Stimulated activated CD8-positive, alpha-beta memory T cell treated with anti-CD3 and anti-CD28 coated beads, Interleukin-4, amount 100 ng/mL, for 4 hours (primary cell): ENCODE results near the gene HIF3A.

ENCODE experiments used
- DNase-seq, 2 donors: peaks; one replicate each; pipeline ENCODE4 v3.0.0-alpha.2; 2020; ENCODE audit warnings: low read depth in 2 of 2, low spot score in 1 of 2

HIF3A gene

DNA sequence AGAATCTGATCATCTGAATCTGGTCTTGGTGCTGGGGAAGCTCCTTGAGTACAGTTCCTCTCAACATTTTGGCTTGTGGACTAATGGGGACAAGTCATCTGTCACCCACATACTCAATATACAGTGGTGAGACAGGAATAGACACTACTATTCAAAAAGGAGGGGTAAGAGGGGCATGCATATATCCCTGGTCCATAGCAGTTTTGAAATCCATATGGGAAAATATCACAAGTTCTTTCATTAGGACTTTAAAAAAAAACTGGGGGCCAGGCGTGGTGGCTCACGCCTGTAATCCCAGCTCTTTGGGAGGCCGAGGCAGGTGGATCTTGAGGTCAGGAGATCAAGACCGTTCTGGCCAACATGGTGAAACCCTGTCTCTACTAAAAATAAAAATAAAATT lies 29.8 kb downstream of the HIF3A start:
- no peak for DNase-seq

- DNase-seq = no peak
Observed at GRCh38 chr19:46328079-46328478, 31.2 kb downstream of the HIF3A start.

- DNase-seq = no peak
Observed at GRCh38 chr19:46330319-46330918, 33.6 kb downstream of the HIF3A start.

DNA sequence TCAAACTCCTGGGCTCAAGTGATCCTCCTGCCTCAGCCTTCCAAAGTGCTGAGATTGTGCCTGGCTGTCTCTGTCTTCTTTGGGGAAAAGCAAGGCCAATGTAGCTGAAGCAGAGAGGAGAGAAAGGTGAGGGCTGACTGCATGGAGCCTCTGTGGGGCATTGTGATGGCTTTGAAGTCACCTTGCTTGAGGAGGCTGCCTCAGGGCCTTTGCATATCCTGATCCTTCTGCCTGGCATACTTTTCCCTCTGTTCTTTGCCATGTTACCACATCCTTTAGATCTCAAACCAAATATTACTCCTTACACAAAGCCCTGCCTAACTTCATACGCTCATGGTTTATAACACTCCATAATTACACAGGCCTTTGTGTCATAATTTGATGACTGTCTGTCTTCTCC lies 40.6 kb downstream of the HIF3A start:
- DNase-seq = no peak

- DNase-seq = no peak
Observed at GRCh38 chr19:46339446-46339845, 42.6 kb downstream of the HIF3A start.

GRCh38 chr19:46340051-46340659 lies 43.3 kb downstream of the HIF3A start:
- DNase-seq = no peak

DNA sequence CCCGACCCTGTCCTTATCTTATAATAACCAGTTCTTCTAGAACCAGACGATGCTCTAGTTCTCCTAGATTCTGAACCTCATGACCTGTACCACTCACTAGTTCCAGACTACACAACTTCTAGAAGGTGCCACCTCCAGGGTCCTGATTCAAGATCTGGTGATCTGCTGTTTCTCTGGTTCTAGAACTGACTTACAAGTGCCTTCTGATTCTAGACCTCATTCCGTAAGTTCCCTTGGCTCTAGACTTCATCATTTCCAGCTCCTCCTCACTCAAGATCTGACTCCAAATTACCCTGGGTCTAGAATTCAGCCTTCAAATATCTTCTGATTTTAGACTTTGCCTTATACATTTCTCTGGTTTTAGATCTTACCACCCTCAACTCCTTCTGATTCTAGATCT lies 45.1 kb downstream of the HIF3A start:
- no peak for DNase-seq

- no peak for DNase-seq
Observed at GRCh38 chr19:46344363-46344762, 47.5 kb downstream of the HIF3A start.

- DNase-seq = no peak
Observed at GRCh38 chr19:46345157-46345556, 48.3 kb downstream of the HIF3A start.

DNA sequence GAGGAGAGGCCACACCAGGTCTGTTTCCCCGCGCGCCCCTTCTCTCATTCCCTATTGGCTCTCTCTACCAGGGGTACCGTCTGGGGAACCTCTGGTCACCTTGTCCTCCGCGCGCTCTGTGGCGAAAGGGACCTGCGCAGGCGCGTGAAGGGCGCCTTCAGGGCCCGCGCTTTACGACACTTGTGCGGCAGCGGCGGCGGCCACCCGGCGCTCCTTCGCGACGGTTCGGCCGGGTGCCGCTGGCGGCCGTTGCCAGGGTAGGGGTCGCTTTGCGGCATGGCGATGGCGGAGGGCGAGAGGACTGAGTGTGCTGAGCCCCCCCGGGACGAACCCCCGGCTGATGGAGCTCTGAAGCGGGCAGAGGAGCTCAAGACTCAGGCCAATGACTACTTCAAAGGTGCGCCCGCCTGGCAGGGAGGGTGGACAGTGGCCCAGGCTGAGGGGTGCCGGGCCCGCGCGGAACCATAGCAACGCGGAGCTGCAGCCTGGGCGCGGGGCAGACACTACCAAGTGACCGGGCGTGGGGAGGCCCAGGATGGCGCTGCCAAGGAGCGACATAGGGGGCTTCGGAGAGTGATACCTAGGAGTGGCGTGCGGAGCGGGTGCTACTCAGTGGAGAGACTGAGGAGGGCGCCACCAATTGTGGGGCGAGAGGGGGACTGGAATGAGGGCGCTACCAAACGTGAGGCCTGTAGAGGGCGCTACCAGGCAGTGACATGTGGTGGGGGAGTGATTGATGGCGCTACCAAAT lies 50.2 kb downstream of the HIF3A start, which contains the start of gene PPP5C:
TSS of gene PPP5C (plus strand) at position 267 of the 751 bp plus-strand sequence. CDS start at position 277, 10 bp downstream.
- DNase-seq = peak; percentile 52 to 75

DNA sequence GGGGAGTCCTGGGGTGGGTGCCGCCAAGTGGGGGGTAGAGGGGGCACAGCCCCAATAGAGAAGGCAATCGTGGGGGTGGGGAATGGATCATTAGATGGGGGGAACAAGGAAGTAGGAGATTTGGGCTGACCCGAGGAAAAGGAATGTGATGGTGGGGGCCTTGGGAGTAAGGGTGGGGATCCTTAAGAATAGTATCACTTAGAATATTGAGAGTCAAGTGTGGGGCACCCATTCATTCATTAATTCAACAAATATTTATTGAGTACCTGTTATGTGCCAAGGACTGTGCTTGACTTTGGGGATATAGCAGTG lies 50.7 kb downstream of the HIF3A start:
- no peak for DNase-seq

- no peak for DNase-seq
Observed at GRCh38 chr19:46347985-46348384, 51.1 kb downstream of the HIF3A start.

DNA sequence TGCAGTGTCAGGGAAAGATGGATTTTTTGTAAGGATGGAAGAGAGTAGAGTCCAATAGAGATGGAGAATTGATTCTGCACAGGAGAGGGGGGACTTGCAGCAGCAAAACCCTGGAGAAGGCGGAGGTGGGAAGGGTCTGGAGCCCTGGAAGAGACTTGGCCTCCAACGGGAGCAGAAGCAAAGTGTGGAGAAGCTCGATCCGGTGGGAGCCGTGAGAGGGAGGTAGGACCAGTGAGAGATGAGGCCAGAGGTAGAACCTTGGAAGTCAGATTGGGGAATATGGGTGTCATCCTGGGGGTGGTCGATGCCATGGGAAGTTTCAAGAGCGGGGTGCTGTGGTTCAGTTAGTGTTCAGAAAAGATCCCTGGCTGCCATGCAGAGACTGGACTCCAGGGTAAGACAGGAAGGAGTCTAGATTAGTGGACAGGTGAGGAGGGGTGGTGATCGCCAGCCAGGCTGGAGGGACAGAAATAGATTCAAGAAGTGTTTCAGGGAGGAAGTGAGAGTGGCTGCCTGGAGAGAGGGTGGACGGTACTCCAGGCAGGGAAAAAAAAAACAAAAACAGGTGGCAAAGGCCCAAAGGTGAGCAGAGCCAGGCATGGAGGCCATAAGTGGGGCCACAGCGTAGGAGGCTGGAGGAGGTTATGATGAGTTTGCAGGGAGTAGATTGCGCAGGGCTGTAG lies 52.6 kb downstream of the HIF3A start:
- DNase-seq = no peak

DNA sequence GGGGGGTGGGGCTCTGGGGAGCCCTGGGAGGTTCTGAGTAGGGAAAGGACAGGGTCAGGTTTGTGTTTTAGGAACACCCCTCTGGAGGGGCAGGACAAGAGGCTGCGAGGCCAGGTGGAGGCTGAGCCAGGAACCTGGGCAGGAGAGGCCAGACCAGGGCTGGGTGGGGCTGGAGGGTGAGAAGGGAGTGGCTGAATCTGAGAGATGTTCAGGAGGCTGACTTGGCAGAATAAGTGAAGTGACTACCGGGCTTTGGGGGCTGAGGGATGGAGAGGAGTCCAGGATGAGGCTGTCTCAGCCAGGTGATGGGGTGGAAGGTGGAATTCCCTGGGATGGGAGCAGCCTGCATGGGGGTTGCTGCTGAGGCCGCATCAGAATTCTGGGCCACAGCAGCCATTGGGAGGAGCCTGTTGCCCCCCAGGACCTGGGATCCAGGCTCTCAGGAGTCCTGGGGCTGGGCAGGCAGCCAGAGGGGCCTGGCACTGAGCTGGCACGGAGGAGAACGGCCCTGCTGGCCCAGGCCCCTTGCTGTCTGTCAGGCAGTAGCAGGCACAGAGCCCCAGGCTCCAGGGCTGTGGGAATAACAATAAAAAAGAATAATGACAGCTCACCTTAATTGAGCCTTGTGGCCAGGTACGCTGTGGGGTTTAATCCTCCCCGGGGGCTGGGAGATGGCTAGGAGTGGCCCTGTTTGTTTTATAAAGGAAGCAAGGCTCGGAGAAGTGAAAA lies 53.4 kb downstream of the HIF3A start:
- DNase-seq = no peak

DNA sequence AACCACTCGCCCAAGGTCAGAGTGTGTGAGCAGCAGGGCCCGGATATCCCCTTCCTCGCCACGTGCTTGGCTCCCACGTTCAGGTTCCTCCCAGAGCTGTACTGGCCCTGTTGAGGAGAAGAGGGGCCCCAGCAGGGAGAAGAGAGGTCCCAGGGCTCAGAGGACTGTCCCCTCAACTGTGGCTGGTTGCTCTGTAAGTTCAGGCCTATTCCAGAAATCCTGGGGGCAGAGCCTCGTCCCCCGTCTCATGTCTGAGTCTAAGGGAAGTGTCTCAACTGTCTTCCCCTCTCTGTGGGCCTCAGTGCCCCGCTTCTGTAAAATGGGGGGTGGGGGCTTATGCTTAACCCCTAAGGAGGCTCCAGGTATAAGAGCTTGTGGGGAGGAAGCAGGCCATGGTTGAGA lies 53.9 kb downstream of the HIF3A start:
- DNase-seq = no peak

DNA sequence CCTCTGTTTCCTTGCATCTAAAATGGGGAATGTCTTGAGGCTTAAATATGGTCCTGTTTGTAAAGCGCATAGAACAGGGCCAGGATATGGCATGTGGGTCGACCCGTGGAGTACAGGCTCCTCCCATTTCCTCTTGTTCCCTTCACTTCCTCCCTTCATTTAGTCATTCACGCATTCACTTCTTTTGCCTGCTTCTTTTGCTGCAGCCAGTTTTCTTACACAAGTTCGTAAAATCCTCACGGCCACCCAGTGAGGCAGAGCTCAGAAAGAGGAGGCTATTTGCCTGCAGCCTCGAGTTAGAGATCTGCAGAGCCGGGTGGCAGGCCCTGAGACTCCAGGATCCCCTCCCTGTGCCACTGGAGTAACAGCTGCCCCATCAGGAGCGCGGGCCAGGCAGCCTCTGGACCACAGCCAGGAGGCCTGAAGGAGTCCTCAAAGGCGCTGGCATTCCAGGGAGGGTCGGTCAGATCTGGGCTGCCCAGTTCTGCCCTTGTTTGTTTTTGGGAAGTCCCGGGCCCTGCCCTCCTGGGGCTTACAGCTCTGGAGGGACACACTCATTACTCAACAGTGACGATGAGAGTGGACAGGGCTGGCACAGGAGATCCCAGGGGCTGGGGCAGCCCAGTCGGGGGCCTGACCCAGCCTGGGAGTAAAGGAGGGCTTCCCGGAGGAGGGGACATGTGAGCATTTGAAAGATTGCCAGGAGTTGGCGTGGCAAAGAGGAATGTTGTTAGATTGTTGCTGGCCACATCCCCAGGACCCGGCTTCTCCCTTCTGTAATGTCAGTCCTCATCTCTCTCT lies 54.6 kb downstream of the HIF3A start:
- no peak for DNase-seq

DNA sequence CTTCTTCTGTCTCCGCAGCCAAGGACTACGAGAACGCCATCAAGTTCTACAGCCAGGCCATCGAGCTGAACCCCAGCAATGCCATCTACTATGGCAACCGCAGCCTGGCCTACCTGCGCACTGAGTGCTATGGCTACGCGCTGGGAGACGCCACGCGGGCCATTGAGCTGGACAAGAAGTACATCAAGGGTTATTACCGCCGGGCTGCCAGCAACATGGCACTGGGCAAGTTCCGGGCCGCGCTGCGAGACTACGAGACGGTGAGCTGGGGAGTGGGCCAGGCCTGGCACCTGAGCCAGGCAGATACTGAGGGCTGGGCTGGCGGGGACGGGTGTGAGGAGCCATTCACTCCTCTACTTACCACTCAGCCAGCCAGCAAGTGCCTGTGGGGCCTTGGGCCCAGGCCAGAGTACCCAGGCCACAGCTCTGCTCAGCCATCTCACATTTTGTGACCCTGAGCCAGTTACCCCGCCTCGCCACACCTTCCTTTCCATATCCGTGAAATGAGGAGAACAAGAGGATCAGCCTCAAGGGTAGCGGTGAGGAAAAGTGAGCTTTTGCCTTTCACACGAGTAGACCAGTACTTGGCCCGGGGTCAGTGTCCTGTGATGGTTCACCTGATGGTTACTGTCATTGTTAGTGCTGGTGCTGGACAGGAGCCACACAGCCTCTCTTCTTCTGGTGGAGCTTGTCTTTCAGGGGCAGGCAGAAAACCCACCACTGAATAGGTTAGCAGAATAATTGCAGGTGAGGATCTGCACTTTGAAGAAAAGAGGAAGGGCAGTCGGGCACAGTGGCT lies 57.1 kb downstream of the HIF3A start:
- DNase-seq = no peak

DNA sequence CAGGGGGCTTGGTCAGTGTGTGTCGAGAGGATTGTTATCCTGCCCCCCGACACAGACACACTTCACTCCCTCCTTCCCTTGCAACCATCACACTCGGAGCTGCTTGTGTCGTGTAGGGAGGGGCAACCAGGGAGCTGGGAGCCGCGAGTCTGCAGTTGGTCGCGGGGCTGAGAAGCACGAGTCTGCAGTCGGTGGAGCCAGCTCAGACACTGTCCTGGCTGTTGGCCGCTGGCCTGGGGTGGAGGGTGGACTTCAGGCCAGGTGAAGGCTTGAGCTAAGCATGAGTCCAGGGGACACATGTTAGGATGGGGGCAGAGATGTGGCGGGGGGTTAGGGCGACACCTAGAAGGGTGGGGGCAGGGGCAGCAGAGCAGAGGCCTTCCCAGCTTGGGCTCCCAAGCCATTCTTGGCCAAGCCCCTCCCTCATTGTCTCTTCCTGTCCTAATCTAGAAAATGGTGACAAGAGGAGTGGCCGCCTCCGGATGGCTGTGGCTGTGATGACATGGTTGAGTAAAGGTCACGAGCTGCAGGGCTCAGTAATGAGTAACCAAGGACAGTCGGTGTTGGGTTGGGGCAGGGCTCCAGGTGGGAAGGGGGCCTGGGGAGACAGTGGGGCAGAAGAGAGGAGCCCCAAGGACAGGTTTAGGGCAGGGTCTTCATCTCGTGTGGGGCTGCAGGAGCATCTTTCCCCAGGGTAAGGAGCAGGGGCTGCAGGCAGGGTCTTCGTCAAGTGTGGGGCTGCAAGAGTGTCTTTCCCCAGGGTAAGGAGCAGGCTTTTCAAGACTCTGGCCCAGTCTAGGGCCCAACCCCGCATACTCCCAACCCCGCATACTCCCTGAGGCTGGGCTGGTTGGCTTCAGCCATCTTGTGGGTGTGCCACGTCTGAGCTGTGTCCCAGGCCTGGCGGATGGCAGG lies 58.6 kb downstream of the HIF3A start:
- no peak for DNase-seq
